Upper lobe of left lung (tissue), 6 donors: ENCODE measurements around the gene ZDHHC17. TPM values are rescaled to one million over a fixed set of nuclear protein-coding genes. Genes with fewer than 3 reads are reported as not detected.
"Not testable (repeated sequence)": the region's sequence is repeated elsewhere in the genome, so short reads cannot be mapped to it uniquely, and the experiment has no call there.

Experiments
- ATAC-seq, 2 donors: fragments of 200-7000 bp; cut with Tn5 transposase; one replicate each; pipeline ENCODE4 v1.9.1; 2022; ENCODE audit warnings: mild to moderate bottlenecking in 2 of 2, moderate library complexity in 2 of 2; ENCODE audit not compliant: low FRiP score in 2 of 2
- DNase-seq, 2 donors: peaks; one replicate each; pipeline ENCODE4 v3.0.0-alpha.2; 2019 to 2020
- H3K27ac ChIP-seq, 4 donors: fragments of 200-600 bp; sonication (generic); one replicate each; pipeline ENCODE4 v1.5.1; 2016 to 2019
- H3K27me3 ChIP-seq, 4 donors: fragments of 200-600 bp; sonication (generic); one replicate each; pipeline ENCODE4 v1.5.1; 2017 to 2019
- H3K36me3 ChIP-seq, 4 donors: fragments of 200-600 bp; sonication (generic); one replicate each; pipeline ENCODE4 v1.5.1; 2016 to 2019
- H3K4me1 ChIP-seq, 4 donors: fragments of 200-600 bp; sonication (generic); one replicate each; pipeline ENCODE4 v1.5.1; 2018 to 2019
- H3K4me3 ChIP-seq, 4 donors: fragments of 200-600 bp; sonication (generic); one replicate each; pipeline ENCODE4 v1.5.1; 2017 to 2019; ENCODE audit warnings: mild to moderate bottlenecking in 2 of 4, moderate library complexity in 1 of 4
- H3K9me3 ChIP-seq, 4 donors: fragments of 200-600 bp; sonication (generic); one replicate each; pipeline ENCODE4 v1.5.1; 2018 to 2019
- EP300 ChIP-seq, 4 donors: sonication (generic); formaldehyde crosslinking; IDR thresholded peaks; one replicate each; pipeline ENCODE4 v1.5.1; 2017; ENCODE audit warnings: antibody characterized with exemption in 4 of 4, control low read depth in 2 of 4
- POLR2A ChIP-seq, 4 donors: fragments of 450-650 bp; IDR thresholded peaks; one replicate each; pipeline ENCODE4 v1.5.1; 2016 to 2017; ENCODE audit warnings: antibody characterized with exemption in 4 of 4, mild to moderate bottlenecking in 2 of 4
- POLR2AphosphoS5 ChIP-seq, 2 donors: sonication (generic); formaldehyde crosslinking; IDR thresholded peaks; one replicate each; pipeline ENCODE4 v1.5.1; 2017; ENCODE audit warnings: antibody characterized with exemption in 2 of 2
- WGBS, 2 donors: methylation state at CpG; one replicate each; pipeline ENCODE4 v1.1.5; 2017 to 2018; 5-methylcytosine and 5-hydroxymethylcytosine counted together
- total RNA-seq, 6 donors: library from RNA; depleted of rRNA in 4 of 6; stranded (reverse); fragments of >200 nt in 4 of 6; gene quantifications; one replicate each; pipeline versions ENCODE4 v1.1.0 to v1.2.1, GENCODE V29; 2016 to 2021
- TF ChIP-seq, protein P1 (sequence below), 6 experiments: fragments of 450-650 bp in 4 of 6; fragments of 200-600 bp in 2 of 6; sonication (generic) in 2 of 6; IDR thresholded peaks; one replicate each; pipeline ENCODE4 v1.5.1; 2016 to 2019; ENCODE audit warnings: antibody characterized with exemption in 6 of 6
- donor health status: DM: no; HTN: no; CAD: no; lungs with moderate emphysema.
- donor health status: DM: no; HTN: yes; CAD: no; lungs with severe emphysema.

ZDHHC17 gene
- total RNA-seq, 6 donors from 2014 or later: 13.0 to 107 (median 30.0) TPM

DNA sequence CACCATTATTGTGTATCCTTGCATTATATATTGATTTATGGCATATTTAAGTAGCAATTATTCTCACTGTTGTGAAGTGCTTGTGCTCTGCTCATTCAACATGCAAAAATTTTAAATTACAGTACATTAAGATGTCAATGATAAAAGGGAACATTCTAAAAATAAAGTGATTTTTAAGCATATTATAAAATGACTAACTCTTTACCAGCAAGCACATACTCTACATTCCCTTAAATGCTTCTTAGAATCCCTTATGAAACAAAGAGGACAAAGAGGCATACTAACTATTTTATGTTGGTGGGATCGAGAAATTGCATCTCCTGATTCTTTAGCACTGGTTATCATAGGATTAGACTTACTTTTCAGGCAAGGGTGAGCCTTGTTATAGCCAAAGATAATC is 46.6 kb upstream of the ZDHHC17 start:
- DNase-seq (no peak), ATAC-seq (no peak)
- Histone ChIP-seq H3K27ac (no peak overlapping the region), H3K36me3 (no peaks in the 10 kb centered on the region), H3K4me1 (no peaks in the 10 kb centered on the region), H3K9me3 (no peaks in the 10 kb centered on the region), H3K4me3 (no peak overlapping the region), H3K27me3 (no peaks in the 10 kb centered on the region)
- 72 to 83% methylated on average over 1 of the region's 1 CpG for WGBS, 2 donors
- TF ChIP-seq, protein P1, sequence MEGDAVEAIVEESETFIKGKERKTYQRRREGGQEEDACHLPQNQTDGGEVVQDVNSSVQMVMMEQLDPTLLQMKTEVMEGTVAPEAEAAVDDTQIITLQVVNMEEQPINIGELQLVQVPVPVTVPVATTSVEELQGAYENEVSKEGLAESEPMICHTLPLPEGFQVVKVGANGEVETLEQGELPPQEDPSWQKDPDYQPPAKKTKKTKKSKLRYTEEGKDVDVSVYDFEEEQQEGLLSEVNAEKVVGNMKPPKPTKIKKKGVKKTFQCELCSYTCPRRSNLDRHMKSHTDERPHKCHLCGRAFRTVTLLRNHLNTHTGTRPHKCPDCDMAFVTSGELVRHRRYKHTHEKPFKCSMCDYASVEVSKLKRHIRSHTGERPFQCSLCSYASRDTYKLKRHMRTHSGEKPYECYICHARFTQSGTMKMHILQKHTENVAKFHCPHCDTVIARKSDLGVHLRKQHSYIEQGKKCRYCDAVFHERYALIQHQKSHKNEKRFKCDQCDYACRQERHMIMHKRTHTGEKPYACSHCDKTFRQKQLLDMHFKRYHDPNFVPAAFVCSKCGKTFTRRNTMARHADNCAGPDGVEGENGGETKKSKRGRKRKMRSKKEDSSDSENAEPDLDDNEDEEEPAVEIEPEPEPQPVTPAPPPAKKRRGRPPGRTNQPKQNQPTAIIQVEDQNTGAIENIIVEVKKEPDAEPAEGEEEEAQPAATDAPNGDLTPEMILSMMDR (IDR thresholded peaks at IDR 0.05): no peak
- TF ChIP-seq POLR2A (IDR thresholded peaks at IDR 0.05) (no peak), EP300 (IDR thresholded peaks at IDR 0.05) (no peak), POLR2AphosphoS5 (IDR thresholded peaks at IDR 0.05) (no peak)

DNA sequence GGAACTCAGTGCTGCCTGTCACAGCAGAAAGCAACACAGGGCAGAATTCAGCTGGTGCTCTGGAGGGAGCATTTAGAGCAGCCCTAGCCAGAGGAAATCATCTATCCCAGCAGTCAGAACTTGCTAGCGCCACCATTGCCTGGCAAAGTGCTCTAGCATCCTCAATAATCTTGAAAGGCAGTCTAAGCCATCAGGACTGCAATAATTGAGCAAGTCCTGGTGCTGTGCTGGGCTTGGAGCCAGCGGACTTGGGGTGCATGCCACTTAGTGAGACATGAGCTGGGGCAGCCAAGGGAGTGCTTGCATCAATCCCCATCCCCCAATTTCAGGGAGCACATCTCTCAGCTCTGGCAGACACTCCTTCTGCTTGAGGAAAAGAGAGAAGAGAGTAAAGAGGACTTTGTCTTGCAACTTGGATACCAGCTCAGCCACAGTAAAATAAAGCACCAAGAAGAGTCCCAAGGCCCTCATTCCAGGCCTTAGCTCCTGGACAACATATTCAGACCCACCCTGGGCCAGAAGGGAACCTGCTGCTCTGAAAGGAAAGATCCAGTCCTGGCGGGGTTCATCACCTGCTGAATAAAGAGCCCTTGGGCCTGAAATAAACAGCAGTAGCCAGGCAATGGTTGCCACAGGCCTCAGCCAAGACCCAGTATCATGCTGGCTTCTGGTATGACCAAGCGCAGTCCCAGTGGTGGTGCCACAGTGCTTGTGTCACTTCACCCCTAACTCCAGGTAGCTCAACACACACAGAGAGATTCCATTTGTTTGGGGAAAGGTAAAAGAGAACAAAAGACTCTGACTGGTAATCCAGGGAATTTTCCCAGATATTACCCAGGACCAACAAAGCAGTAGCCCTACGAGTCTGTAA is 44.5 kb upstream of the ZDHHC17 start:
- TF ChIP-seq, protein P1 (IDR thresholded peaks at IDR 0.05): no peak
- TF ChIP-seq POLR2AphosphoS5 (IDR thresholded peaks at IDR 0.05): no peak
- no peak for TF ChIP-seq POLR2A (IDR thresholded peaks at IDR 0.05)
- no peak for TF ChIP-seq EP300 (IDR thresholded peaks at IDR 0.05)
- Histone ChIP-seq H3K4me3 (no peak overlapping the region), H3K27me3 (no peaks in the 10 kb centered on the region), H3K27ac (no peak overlapping the region), H3K4me1 (no peaks in the 10 kb centered on the region), H3K36me3 (no peaks in the 10 kb centered on the region), H3K9me3 (no peaks in the 10 kb centered on the region)
- 93 to 97% methylated on average over 4 of the region's 5 CpGs for WGBS, 2 donors
- ATAC-seq (no peak), DNase-seq (no peak)

DNA sequence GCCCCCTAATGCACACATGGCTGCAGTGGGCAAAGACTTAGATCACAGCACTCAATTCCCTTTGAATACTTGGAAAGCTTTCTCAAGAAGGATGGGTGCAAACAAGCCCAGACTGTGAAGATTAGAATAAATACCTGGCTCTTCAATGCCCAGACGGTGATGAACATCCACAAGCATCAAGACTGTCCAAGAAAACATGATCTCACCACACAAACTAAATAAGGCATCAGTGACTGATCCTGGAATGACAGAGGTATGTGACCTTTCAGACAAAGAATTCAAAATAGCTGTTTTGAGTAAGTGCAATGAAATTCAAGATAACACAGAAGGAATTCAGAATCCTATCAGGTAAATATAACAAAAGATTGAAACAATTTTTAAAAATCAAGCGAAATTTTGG is 43.8 kb upstream of the ZDHHC17 start:
- WGBS, 2 donors: 73 to 79% methylated on average over 2 of the region's 2 CpGs
- H3K9me3 ChIP-seq: no peaks in the 10 kb centered on the region
- no peak for ATAC-seq
- no peak for DNase-seq
- no peak overlapping the region for H3K4me3 ChIP-seq
- TF ChIP-seq POLR2A (IDR thresholded peaks at IDR 0.05): no peak
- no peak for TF ChIP-seq EP300 (IDR thresholded peaks at IDR 0.05)
- TF ChIP-seq, protein P1 (IDR thresholded peaks at IDR 0.05): no peak
- no peaks in the 10 kb centered on the region for H3K36me3 ChIP-seq
- no peaks in the 10 kb centered on the region for H3K4me1 ChIP-seq
- H3K27me3 ChIP-seq: no peaks in the 10 kb centered on the region
- H3K27ac ChIP-seq: no peak overlapping the region

DNA sequence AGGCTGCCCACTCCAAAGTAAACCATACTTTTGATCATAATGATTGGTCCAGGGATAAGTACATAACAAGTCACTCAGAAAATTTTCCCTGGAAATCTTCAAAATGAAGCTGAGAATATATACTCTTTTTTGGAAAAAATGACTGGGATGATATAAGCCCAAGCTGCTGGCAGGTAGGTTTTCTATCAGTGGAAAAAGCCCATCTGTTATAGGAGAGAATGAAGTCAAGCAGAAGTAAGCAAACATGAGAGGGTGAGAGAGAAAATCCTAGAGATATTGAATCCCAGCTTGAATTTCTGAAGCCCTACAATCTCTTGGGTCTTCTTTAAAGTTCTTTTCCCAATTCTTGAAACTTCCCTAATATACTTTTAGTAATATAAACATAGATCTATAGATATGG is 37.3 kb upstream of the ZDHHC17 start:
- DNase-seq (no peak), ATAC-seq (no peak)
- Histone ChIP-seq H3K9me3 (no peaks in the 10 kb centered on the region), H3K4me1 (no peaks in the 10 kb centered on the region), H3K36me3 (no peaks in the 10 kb centered on the region), H3K27me3 (no peaks in the 10 kb centered on the region), H3K4me3 (no peak overlapping the region), H3K27ac (no peak overlapping the region)
- TF ChIP-seq POLR2A (IDR thresholded peaks at IDR 0.05) (no peak), EP300 (IDR thresholded peaks at IDR 0.05) (no peak), POLR2AphosphoS5 (IDR thresholded peaks at IDR 0.05) (no peak)
- TF ChIP-seq, protein P1 (IDR thresholded peaks at IDR 0.05): no peak

DNA sequence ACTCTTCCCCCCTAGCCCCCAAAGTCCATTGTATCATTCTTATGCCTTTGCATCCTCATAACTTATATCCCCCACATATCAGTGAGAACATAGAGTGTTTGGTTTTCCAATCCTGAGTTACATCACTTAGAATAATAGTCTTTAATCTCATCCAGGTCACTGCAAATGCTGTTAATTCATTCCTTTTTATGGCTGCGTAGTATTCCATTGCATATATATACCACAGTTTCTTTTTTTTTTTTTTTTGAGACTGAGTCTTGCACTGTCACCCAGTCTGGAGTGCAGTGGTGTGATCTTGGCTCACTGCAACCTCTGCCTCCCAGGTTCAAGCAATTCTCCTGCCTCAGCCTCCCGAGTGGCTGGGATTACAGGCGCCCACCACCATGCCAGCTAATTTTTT is 31.7 kb upstream of the ZDHHC17 start:
- not testable (repeated sequence) for DNase-seq
- WGBS, 2 donors: 92 to 94% methylated on average over 3 of the region's 3 CpGs

DNA sequence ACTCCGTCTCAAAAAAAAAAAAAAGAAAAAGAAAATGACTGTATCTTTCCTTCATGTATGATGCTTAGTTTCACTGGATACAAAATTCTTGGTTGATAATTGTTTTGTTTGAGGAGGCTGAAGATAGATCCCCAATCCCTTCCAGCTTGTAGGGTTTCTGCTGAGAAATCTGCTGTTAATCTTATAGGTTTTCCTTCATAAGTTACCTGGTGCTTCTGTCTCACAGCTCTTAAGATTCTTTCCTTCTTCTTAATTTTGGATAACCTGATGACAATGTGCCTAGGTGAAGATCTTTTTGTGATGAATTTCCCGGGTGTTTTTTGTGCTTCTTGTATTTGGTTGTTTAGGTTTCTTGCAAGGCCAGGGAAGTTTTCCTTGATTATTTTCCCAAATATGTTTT is 26.2 kb upstream of the ZDHHC17 start:
- not testable (repeated sequence) for H3K27ac ChIP-seq, DNase-seq, H3K36me3 ChIP-seq, H3K27me3 ChIP-seq, H3K9me3 ChIP-seq, H3K4me3 ChIP-seq, H3K4me1 ChIP-seq, ATAC-seq
- WGBS, 2 donors: 94 to 97% methylated on average over 2 of the region's 2 CpGs

More for the DNA sequence above, 31.7 kb upstream of the ZDHHC17 start:
- H3K4me3 ChIP-seq, H3K9me3 ChIP-seq, H3K27ac ChIP-seq, H3K27me3 ChIP-seq, H3K36me3 ChIP-seq, H3K4me1 ChIP-seq, ATAC-seq: not testable (repeated sequence)
